K562 (cell line): Measurements from ENCODE around the gene CSRNP2. TPM values are rescaled to one million over a fixed set of nuclear protein-coding genes. Genes with fewer than 3 reads are reported as not detected.
A peak's percentile ranks its signal among the peaks of the same experiment; 100 is the strongest.

Source experiments
- CHCHD3 ChIP-seq: fragments of 250-450 bp; sonication (Bioruptor Pico); IDR thresholded peaks from 2 replicates; pipeline ENCODE4 v2.1.2; 2022; ENCODE audit warnings: mild to moderate bottlenecking
- EGR1 ChIP-seq: fragments of 450-650 bp; conservative IDR thresholded peaks from 2 replicates; pipeline ENCODE4 v1.6.1; 2017; ENCODE audit warnings: mild to moderate bottlenecking
- GTF2F1 ChIP-seq: IDR thresholded peaks from 2 replicates; pipeline ENCODE4 v1.6.1; 2011; ENCODE audit warnings: low read depth, low read length, improper control_type of control experiment
- HCFC1 ChIP-seq: IDR thresholded peaks from 2 replicates; pipeline ENCODE4 v1.6.1; 2012; ENCODE audit warnings: low read depth, low read length, improper control_type of control experiment
- HMGN3 ChIP-seq: IDR thresholded peaks from 2 replicates; pipeline ENCODE4 v1.6.1; 2011; ENCODE audit warnings: borderline replicate concordance, low read depth, mild to moderate bottlenecking, mixed read lengths, low read length; ENCODE audit not compliant: insufficient read length; ENCODE audit errors: extremely low read depth
- ILF3 ChIP-seq: fragments of 450-650 bp; IDR thresholded peaks from 2 replicates; pipeline ENCODE4 v1.6.1; 2018; ENCODE audit warnings: antibody characterized with exemption, mild to moderate bottlenecking, moderate library complexity, borderline replicate concordance
- RNF2 ChIP-seq: sonication (generic); IDR thresholded peaks from 2 replicates; pipeline ENCODE4 v1.6.1; 2016
- TCF7L2 ChIP-seq: fragments of 150-350 bp; IDR thresholded peaks from 2 replicates; pipeline ENCODE4 v1.6.1; 2016; ENCODE audit warnings: low read depth, mild to moderate bottlenecking, low read length, moderate library complexity
- ZNF740 ChIP-seq, 3 experiments: fragments of 200-800 bp in 1 of 3; sonication (Bioruptor generic) in 1 of 3; sonication (generic) in 1 of 3; formaldehyde crosslinking in 1 of 3; IDR thresholded peaks; 2 replicates each; pipeline versions ENCODE4 v1.6.1 to v1.8.0; 2016 to 2022; ENCODE audit warnings: mild to moderate bottlenecking in 2 of 3, missing compliant biosample characterization in 2 of 3, missing genetic modification characterization in 2 of 3, missing genetic modification reagents in 1 of 3
- polyA plus RNA-seq, 8 experiments: library from polyadenylated mRNA; depleted of rRNA in 4 of 8; stranded (reverse) in 5 of 8; unstranded in 3 of 8; fragments of >200 nt; fragmentation: Nextera tagmentation in 2 of 8; fragmentation: Illumina TruSeq in 1 of 8; extraction: Ambion mirVana in 2 of 8; extraction: Trizol in 1 of 8; gene quantifications; 2 replicates each; pipeline versions ENCODE4 v1.2.1 to v1.2.3, GENCODE V29; 2011 to 2014; ENCODE audit warnings: inconsistent platforms in 1 of 8, missing spikeins in 1 of 8
- total RNA-seq, 7 experiments: library from RNA; depleted of rRNA in 6 of 7; stranded (reverse); fragments of >200 nt in 6 of 7; fragmentation: Illumina TruSeq in 2 of 7; extraction: Trizol in 2 of 7; gene quantifications; 2 replicates each; pipeline versions ENCODE4 v1.2.1 to v1.2.3, GENCODE V29; 2011 to 2021; ENCODE audit warnings: low replicate concordance in 1 of 7
- TF ChIP-seq, protein P1 (sequence below), 2 experiments: fragments of 450-650 bp; formaldehyde crosslinking in 1 of 2; IDR thresholded peaks; 2 replicates each; pipeline versions ENCODE4 v1.4.0 to v1.6.1; 2014 to 2020; ENCODE audit warnings: mild to moderate bottlenecking in 2 of 2, borderline replicate concordance in 1 of 2, low read depth in 1 of 2
- TF ChIP-seq, protein P2 (sequence below), 3 experiments: fragments of 200-800 bp in 1 of 3; fragments of 250-450 bp in 1 of 3; fragments of 450-650 bp in 1 of 3; sonication (Bioruptor Pico) in 1 of 3; sonication (Bioruptor generic) in 1 of 3; formaldehyde crosslinking in 1 of 3; IDR thresholded peaks; 2 replicates each; pipeline versions ENCODE4 v1.6.1 to v1.8.0; 2016 to 2022; ENCODE audit warnings: mild to moderate bottlenecking in 2 of 3, missing genetic modification characterization in 2 of 3, missing compliant biosample characterization in 1 of 3, moderate library complexity in 1 of 3
- TF ChIP-seq, protein P3 (sequence below): fragments of 450-650 bp; formaldehyde crosslinking; conservative IDR thresholded peaks from 2 replicates; pipeline ENCODE4 v1.4.0; 2022; ENCODE audit warnings: mild to moderate bottlenecking, missing genetic modification characterization

The CSRNP2 gene
- total and polyA plus RNA-seq, 9 of the 15 experiments (the other 6 are each of a cell fraction or from before 2014, with no cell fraction given) = 1.6 to 13.9 (median 5.9) TPM

DNA sequence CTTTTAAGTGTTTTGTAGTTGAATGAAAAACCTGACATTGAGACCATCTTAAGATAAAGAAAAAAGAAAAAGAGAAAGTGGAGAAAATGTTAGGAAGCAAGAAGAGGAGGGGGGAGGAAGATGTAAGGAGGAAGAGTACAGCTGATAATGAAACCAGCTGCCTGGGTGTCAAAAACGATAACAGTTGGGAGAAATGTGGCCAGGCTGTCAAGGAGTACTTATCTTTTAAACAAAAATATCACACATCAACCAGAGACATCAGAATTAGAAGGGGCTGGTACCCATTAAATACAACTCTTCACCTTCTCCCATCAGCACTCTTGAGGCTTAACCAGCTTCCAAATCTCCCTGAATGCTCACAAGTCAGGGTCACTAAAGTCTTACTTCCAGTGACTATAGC lies 61.7 kb downstream of the CSRNP2 start (continued):
- TF ChIP-seq RNF2 (peak; percentile 64; the same call in 1 of the 2 replicates), HCFC1 (no peak), CHCHD3 (CRISPR knock-in tag) (no peak), TCF7L2 (no peak), GTF2F1 (no peak), ZNF740 (CRISPR knock-in tag; IDR thresholded peaks at IDR 0.05) (no peak), ZNF740 (tag; IDR thresholded peaks at IDR 0.05) (no peak), EGR1 (no peak), ILF3 (no peak), HMGN3 (no peak)
- TF ChIP-seq, protein P1, sequence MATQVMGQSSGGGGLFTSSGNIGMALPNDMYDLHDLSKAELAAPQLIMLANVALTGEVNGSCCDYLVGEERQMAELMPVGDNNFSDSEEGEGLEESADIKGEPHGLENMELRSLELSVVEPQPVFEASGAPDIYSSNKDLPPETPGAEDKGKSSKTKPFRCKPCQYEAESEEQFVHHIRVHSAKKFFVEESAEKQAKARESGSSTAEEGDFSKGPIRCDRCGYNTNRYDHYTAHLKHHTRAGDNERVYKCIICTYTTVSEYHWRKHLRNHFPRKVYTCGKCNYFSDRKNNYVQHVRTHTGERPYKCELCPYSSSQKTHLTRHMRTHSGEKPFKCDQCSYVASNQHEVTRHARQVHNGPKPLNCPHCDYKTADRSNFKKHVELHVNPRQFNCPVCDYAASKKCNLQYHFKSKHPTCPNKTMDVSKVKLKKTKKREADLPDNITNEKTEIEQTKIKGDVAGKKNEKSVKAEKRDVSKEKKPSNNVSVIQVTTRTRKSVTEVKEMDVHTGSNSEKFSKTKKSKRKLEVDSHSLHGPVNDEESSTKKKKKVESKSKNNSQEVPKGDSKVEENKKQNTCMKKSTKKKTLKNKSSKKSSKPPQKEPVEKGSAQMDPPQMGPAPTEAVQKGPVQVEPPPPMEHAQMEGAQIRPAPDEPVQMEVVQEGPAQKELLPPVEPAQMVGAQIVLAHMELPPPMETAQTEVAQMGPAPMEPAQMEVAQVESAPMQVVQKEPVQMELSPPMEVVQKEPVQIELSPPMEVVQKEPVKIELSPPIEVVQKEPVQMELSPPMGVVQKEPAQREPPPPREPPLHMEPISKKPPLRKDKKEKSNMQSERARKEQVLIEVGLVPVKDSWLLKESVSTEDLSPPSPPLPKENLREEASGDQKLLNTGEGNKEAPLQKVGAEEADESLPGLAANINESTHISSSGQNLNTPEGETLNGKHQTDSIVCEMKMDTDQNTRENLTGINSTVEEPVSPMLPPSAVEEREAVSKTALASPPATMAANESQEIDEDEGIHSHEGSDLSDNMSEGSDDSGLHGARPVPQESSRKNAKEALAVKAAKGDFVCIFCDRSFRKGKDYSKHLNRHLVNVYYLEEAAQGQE (IDR thresholded peaks at IDR 0.05; ENCODE audit: borderline replicate concordance) = no peak
- TF ChIP-seq, protein P1 (CRISPR knock-in tag; IDR thresholded peaks at IDR 0.05; ENCODE audit: low read depth) = no peak
- TF ChIP-seq, protein P2, sequence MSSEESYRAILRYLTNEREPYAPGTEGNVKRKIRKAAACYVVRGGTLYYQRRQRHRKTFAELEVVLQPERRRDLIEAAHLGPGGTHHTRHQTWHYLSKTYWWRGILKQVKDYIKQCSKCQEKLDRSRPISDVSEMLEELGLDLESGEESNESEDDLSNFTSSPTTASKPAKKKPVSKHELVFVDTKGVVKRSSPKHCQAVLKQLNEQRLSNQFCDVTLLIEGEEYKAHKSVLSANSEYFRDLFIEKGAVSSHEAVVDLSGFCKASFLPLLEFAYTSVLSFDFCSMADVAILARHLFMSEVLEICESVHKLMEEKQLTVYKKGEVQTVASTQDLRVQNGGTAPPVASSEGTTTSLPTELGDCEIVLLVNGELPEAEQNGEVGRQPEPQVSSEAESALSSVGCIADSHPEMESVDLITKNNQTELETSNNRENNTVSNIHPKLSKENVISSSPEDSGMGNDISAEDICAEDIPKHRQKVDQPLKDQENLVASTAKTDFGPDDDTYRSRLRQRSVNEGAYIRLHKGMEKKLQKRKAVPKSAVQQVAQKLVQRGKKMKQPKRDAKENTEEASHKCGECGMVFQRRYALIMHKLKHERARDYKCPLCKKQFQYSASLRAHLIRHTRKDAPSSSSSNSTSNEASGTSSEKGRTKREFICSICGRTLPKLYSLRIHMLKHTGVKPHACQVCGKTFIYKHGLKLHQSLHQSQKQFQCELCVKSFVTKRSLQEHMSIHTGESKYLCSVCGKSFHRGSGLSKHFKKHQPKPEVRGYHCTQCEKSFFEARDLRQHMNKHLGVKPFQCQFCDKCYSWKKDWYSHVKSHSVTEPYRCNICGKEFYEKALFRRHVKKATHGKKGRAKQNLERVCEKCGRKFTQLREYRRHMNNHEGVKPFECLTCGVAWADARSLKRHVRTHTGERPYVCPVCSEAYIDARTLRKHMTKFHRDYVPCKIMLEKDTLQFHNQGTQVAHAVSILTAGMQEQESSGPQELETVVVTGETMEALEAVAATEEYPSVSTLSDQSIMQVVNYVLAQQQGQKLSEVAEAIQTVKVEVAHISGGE (CRISPR knock-in tag; IDR thresholded peaks at IDR 0.05) = no peak
- TF ChIP-seq, protein P3, sequence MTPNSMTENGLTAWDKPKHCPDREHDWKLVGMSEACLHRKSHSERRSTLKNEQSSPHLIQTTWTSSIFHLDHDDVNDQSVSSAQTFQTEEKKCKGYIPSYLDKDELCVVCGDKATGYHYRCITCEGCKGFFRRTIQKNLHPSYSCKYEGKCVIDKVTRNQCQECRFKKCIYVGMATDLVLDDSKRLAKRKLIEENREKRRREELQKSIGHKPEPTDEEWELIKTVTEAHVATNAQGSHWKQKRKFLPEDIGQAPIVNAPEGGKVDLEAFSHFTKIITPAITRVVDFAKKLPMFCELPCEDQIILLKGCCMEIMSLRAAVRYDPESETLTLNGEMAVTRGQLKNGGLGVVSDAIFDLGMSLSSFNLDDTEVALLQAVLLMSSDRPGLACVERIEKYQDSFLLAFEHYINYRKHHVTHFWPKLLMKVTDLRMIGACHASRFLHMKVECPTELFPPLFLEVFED = no peak
